WTC11 (cell line): Measurements from ENCODE around the gene ASIC3. TPM values are rescaled to one million over a fixed set of nuclear protein-coding genes. Genes with fewer than 3 reads are reported as not detected.
A peak's percentile ranks its signal among the peaks of the same experiment; 100 is the strongest.
"Not testable (repeated sequence)": the region's sequence is repeated elsewhere in the genome, so short reads cannot be mapped to it uniquely, and the experiment has no call there.

ENCODE experiments used
- ATAC-seq: fragments of 200-7000 bp; cut with Tn5 transposase; 2 replicates; pipeline ENCODE4 v1.10.0; 2021; ENCODE audit warnings: mild to moderate bottlenecking, moderate library complexity
- CTCF ChIA-PET: fragments of 300-600 bp; sonication (Branson Sonifier 250); formaldehyde crosslinking; loops from one replicate; lab custom pipeline; 2021; ENCODE audit warnings: antibody characterized with exemption; lab: Charles Lee
- POLR2A ChIA-PET: fragments of 350-600 bp; sonication (Branson Sonifier 250); formaldehyde crosslinking; loops from one replicate; lab custom pipeline; 2021; ENCODE audit warnings: antibody characterized with exemption; lab: Charles Lee
- DNase-seq: peaks from one replicate; pipeline ENCODE4 v3.0.0; 2021; ENCODE audit warnings: low spot score
- H3K27ac Mint-ChIP-seq: 2 replicates; pipeline ENCODE4 v1.8.0; 2021; ENCODE audit warnings: mixed read lengths
- H3K27me3 Mint-ChIP-seq: 2 replicates; pipeline ENCODE4 v1.8.0; 2021; ENCODE audit warnings: low read depth, mild to moderate bottlenecking, moderate library complexity, mixed read lengths
- H3K36me3 Mint-ChIP-seq: 2 replicates; pipeline ENCODE4 v1.8.0; 2021; ENCODE audit warnings: mixed read lengths
- H3K4me1 Mint-ChIP-seq: 2 replicates; pipeline ENCODE4 v1.8.0; 2022; ENCODE audit warnings: mixed read lengths
- H3K4me3 Mint-ChIP-seq: 2 replicates; pipeline ENCODE4 v1.8.0; 2021; ENCODE audit warnings: mild to moderate bottlenecking, moderate library complexity, mixed read lengths
- H3K9me3 Mint-ChIP-seq: 2 replicates; pipeline ENCODE4 v1.8.0; 2021; ENCODE audit warnings: mixed read lengths
- ATF1 ChIP-seq: sonication (generic); formaldehyde crosslinking; IDR thresholded peaks from 2 replicates; pipeline ENCODE4 v1.8.1; 2023; ENCODE audit warnings: mild to moderate bottlenecking, moderate library complexity, missing genetic modification reagents
- ATF2 ChIP-seq: sonication (generic); formaldehyde crosslinking; IDR thresholded peaks from 2 replicates; pipeline ENCODE4 v1.8.1; 2022; ENCODE audit warnings: low read depth, missing genetic modification reagents, borderline replicate concordance
- ATF3 ChIP-seq: sonication (generic); formaldehyde crosslinking; conservative IDR thresholded peaks from 2 replicates; pipeline ENCODE4 v1.8.1; 2022; ENCODE audit warnings: mild to moderate bottlenecking, missing genetic modification reagents
- E2F1 ChIP-seq: sonication (generic); formaldehyde crosslinking; IDR thresholded peaks from 2 replicates; pipeline ENCODE4 v1.8.0; 2022; ENCODE audit warnings: mild to moderate bottlenecking, missing genetic modification reagents
- FOXK1 ChIP-seq: sonication (generic); formaldehyde crosslinking; IDR thresholded peaks from 2 replicates; pipeline ENCODE4 v1.8.0; 2022; ENCODE audit warnings: mild to moderate bottlenecking, moderate library complexity, missing genetic modification reagents
- HMGA2 ChIP-seq: fragments of 250-450 bp; sonication (Bioruptor Pico); IDR thresholded peaks from 2 replicates; pipeline ENCODE4 v1.4.0; 2021; ENCODE audit warnings: mild to moderate bottlenecking, moderate library complexity
- JAZF1 ChIP-seq: fragments of 250-450 bp; sonication (Bioruptor Pico); IDR thresholded peaks from 2 replicates; pipeline ENCODE4 v1.9.0; 2021; ENCODE audit warnings: moderate library complexity, mild to moderate bottlenecking, inconsistent platforms
- MYBL2 ChIP-seq: sonication (generic); formaldehyde crosslinking; IDR thresholded peaks from 2 replicates; pipeline ENCODE4 v1.8.1; 2023; ENCODE audit warnings: mild to moderate bottlenecking, moderate library complexity, missing genetic modification reagents
- NR3C1 ChIP-seq: sonication (generic); formaldehyde crosslinking; conservative IDR thresholded peaks from 2 replicates; pipeline ENCODE4 v1.8.1; 2023; ENCODE audit warnings: low read depth, mild to moderate bottlenecking, missing genetic modification reagents
- OVOL2 ChIP-seq: fragments of 250-450 bp; sonication (Bioruptor Pico); IDR thresholded peaks from 2 replicates; pipeline ENCODE4 v1.9.0; 2021; ENCODE audit warnings: mild to moderate bottlenecking, borderline replicate concordance
- RELA ChIP-seq: sonication (generic); formaldehyde crosslinking; IDR thresholded peaks from 2 replicates; pipeline ENCODE4 v1.8.1; 2022; ENCODE audit warnings: missing genetic modification reagents, mild to moderate bottlenecking, borderline replicate concordance
- USF1 ChIP-seq: sonication (generic); formaldehyde crosslinking; IDR thresholded peaks from 2 replicates; pipeline ENCODE4 v1.8.0; 2022; ENCODE audit warnings: mild to moderate bottlenecking, missing genetic modification reagents
- ZBTB43 ChIP-seq: sonication (generic); formaldehyde crosslinking; IDR thresholded peaks from 2 replicates; pipeline ENCODE4 v1.8.1; 2023; ENCODE audit warnings: mild to moderate bottlenecking, missing genetic modification reagents
- ZNF232 ChIP-seq: sonication (generic); formaldehyde crosslinking; IDR thresholded peaks from 2 replicates; pipeline ENCODE4 v1.8.0; 2022; ENCODE audit warnings: mild to moderate bottlenecking, missing genetic modification reagents
- total RNA-seq: library from RNA; stranded (reverse); gene quantifications from 3 replicates; pipeline ENCODE4 v1.2.3, GENCODE V29; 2021

The ASIC3 gene
- total RNA-seq, 1 experiment from 2014 or later: 5.5 TPM

GRCh38 chr7:151025924-151026671 lies 22.2 kb upstream of the ASIC3 start (continued):
- no peak for TF ChIP-seq ZBTB43 (CRISPR knock-in tag)
- TF ChIP-seq ATF1 (CRISPR knock-in tag): no peak
- TF ChIP-seq HMGA2 (CRISPR knock-in tag): no peak
- TF ChIP-seq OVOL2 (CRISPR knock-in tag): no peak
- no peak for TF ChIP-seq ATF3 (CRISPR knock-in tag)
- TF ChIP-seq E2F1 (CRISPR knock-in tag): no peak
- no peak for TF ChIP-seq RELA (CRISPR knock-in tag)
- TF ChIP-seq JAZF1 (CRISPR knock-in tag): no peak
- TF ChIP-seq NR3C1: no peak
- TF ChIP-seq ATF2 (CRISPR knock-in tag): no peak
- TF ChIP-seq MYBL2 (CRISPR knock-in tag): no peak
- TF ChIP-seq, all 79 proteins: peak for 0

- ATAC-seq, H3K9me3 Mint-ChIP-seq, POLR2A ChIA-PET, H3K36me3 Mint-ChIP-seq, DNase-seq: not testable (repeated sequence)
- CTCF ChIA-PET: interaction anchor here (1.0 to 3.5 kb wide), 11 partner anchors 9 to 97 kb away, joined by 4 to 75 read pairs (median 14); no protein-coding TSS in a partner anchor
- Mint-ChIP-seq H3K4me3 (peak overlapping the region; percentile 92), H3K27me3 (peaks cover 13% of the 10 kb centered on the region), H3K4me1 (peaks cover 24% of the 10 kb centered on the region), H3K27ac (peak overlapping the region; percentile 78)
- 0 out of 2 replicates have a peak, but pooled peaks have one; percentile 6 for TF ChIP-seq FOXK1 (CRISPR knock-in tag)
These were observed 21.3 kb upstream of the ASIC3 start for GRCh38 chr7:151026771-151027727.

- Mint-ChIP-seq H3K4me3 (peak overlapping the region; percentile 92), H3K27me3 (peaks cover 12% of the 10 kb centered on the region; the same call in 1 of the 2 replicates), H3K27ac (peak overlapping the region; percentile 76), H3K4me1 (peaks cover 24% of the 10 kb centered on the region)
- CTCF ChIA-PET: interaction anchor here (0.8 to 3.5 kb wide), 23 partner anchors 9 to 151 kb away, joined by 3 to 75 read pairs (median 4); partner anchors contain the start of genes AGAP3, CDK5 and FASTK
- not testable (repeated sequence) for H3K9me3 Mint-ChIP-seq, H3K36me3 Mint-ChIP-seq
- TF ChIP-seq ZNF232 (CRISPR knock-in tag) (0 out of 2 replicates have a peak, but pooled peaks have one; percentile 25), FOXK1 (CRISPR knock-in tag) (0 out of 2 replicates have a peak, but pooled peaks have one; percentile 1), USF1 (CRISPR knock-in tag) (peak; percentile 59; the same call in 1 of the 2 replicates)
- TF ChIP-seq, all 79 proteins: peak for 3; not testable (repeated sequence) for 76
- ATAC-seq, DNase-seq: not testable (repeated sequence)
- POLR2A ChIA-PET: interaction anchor here (0.5 to 1.3 kb wide), 4 partner anchors 9 to 100 kb away, joined by 3 to 9 read pairs (median 4); no protein-coding TSS in a partner anchor
These were observed 20.6 kb upstream of the ASIC3 start for GRCh38 chr7:151027728-151028130.
